GM10248 (cell line): Measurements from ENCODE around the gene RAB44.
A peak's percentile ranks its signal among the peaks of the same experiment; 100 is the strongest.
"Not testable (repeated sequence)": the region's sequence is repeated elsewhere in the genome, so short reads cannot be mapped to it uniquely, and the experiment has no call there.

ENCODE experiments used
- CTCF ChIA-PET: fragments of 300-600 bp; sonication (Branson Sonifier 250); formaldehyde crosslinking; extraction: SDS; loops from one replicate; lab custom pipeline; 2021; ENCODE audit warnings: antibody characterized with exemption; lab: Yijun Ruan, JAX
- POLR2A ChIA-PET: fragments of 350-650 bp; sonication (Branson Sonifier 250); formaldehyde crosslinking; extraction: SDS; loops from one replicate; lab custom pipeline; 2020; ENCODE audit warnings: antibody characterized with exemption; lab: Yijun Ruan, JAX
- DNase-seq: peaks from one replicate; pipeline ENCODE4 v3.0.0; 2012; ENCODE audit errors: extremely low spot score
- TF ChIP-seq, protein P1 (sequence below): IDR thresholded peaks from 2 replicates; pipeline ENCODE4 v1.5.1; 2012; ENCODE audit warnings: mild to moderate bottlenecking, low read depth; ENCODE audit errors: extremely low read depth, missing control alignments, control extremely low read depth

RAB44 gene, protein sequence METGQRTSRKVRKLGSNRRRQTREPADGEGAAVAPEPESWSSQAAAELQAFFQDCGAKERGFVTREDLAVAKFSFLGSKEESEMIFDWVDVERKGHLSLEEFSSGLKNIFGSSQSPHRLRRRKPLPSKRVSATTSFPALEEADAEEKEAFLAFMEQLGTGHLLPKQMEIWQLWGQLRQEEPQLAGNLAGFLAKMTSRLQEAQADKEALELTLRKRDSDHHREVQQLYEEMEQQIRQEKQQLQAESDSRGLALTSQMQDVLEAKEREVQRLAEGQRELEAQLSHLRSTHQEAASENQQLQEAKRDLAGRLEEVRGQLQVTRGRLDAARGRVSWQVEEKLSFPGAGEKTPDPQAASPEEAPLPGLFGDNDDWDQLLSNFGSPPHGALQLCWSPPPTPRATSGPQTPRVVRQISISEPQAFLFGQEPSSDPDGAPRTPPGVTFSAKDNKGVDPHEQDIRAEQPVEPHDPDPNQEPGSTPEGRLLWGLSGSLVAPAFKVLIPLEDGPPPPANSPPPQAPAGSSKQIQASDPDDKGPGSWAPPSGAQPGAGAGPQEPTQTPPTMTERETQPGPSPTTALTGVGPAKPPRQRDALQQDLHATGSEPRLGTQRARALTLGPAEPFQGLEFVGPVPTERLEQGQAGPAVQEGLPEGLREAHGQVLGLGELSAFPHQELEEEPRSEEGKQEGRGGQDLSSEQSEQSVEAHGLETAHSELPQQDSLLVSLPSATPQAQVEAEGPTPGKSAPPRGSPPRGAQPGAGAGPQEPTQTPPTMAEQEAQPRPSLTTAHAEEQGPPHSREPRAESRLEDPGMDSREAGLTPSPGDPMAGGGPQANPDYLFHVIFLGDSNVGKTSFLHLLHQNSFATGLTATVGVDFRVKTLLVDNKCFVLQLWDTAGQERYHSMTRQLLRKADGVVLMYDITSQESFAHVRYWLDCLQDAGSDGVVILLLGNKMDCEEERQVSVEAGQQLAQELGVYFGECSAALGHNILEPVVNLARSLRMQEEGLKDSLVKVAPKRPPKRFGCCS

DNA sequence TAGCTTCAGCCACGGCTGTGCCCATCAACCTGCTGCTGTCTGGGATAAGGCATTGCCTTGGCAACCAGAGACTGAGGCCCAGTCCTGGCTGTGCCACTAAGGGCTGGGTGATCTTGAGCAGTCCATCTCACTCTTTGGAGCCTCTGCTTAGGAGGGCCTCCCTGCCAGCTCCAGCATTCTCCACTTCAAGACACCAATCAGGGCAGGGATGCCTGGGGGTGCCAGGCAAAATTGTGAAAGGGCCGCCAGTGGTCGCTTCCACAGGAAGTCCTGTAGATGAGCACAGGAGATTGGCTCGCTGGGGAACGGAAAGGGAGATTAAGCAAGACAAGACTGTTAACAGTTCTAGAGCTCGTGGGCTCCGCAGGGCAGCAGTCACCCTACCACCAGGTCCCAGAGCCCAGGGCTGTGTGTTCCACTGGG, at the start of gene RAB44:
Gene RAB44, plus strand, starts transcription at position 346 of the 423 bp plus-strand sequence. CDS start 6,410 bp downstream, outside the sequence.
- DNase-seq, result no peak
- TF ChIP-seq, protein P1, sequence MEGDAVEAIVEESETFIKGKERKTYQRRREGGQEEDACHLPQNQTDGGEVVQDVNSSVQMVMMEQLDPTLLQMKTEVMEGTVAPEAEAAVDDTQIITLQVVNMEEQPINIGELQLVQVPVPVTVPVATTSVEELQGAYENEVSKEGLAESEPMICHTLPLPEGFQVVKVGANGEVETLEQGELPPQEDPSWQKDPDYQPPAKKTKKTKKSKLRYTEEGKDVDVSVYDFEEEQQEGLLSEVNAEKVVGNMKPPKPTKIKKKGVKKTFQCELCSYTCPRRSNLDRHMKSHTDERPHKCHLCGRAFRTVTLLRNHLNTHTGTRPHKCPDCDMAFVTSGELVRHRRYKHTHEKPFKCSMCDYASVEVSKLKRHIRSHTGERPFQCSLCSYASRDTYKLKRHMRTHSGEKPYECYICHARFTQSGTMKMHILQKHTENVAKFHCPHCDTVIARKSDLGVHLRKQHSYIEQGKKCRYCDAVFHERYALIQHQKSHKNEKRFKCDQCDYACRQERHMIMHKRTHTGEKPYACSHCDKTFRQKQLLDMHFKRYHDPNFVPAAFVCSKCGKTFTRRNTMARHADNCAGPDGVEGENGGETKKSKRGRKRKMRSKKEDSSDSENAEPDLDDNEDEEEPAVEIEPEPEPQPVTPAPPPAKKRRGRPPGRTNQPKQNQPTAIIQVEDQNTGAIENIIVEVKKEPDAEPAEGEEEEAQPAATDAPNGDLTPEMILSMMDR, result no peak
- CTCF ChIA-PET, result interaction anchor here (0.9 to 1.2 kb wide), 3 partner anchors 27 to 82 kb away, joined by 3 to 5 read pairs (median 5); no protein-coding TSS in a partner anchor
- POLR2A ChIA-PET, result interaction anchor here (0.6 kb wide), 1 partner anchor 91 kb away, joined by 3 read pairs; no protein-coding TSS in a partner anchor

DNA sequence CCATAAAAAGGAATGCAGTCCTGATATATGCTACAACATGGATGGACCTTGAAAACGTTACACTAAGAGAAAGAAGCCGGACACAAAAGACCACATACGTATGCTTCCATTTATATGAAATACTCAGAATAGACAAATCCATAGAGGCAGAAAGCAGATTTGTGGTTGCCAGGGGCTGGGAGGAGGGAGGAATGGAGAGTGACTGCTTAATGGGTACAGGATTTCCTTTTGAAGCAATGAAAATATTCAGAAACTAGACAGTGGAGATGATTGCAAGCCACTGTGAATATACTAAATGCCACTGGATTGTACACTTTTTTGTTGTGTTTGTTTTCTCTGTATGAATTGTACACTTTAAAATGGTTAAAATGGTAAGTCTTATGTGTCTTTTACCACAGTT, 48.5 kb upstream of the RAB44 start:
- ChIA-PET CTCF (interaction anchor here (1.1 kb wide), 1 partner anchor 10 kb away, joined by 3 read pairs; no protein-coding TSS in a partner anchor), POLR2A (interaction anchor here (1.1 kb wide), 1 partner anchor 30 kb away, joined by 4 read pairs; no protein-coding TSS in a partner anchor)
- TF ChIP-seq, protein P1, result no peak
- no peak for DNase-seq

DNA sequence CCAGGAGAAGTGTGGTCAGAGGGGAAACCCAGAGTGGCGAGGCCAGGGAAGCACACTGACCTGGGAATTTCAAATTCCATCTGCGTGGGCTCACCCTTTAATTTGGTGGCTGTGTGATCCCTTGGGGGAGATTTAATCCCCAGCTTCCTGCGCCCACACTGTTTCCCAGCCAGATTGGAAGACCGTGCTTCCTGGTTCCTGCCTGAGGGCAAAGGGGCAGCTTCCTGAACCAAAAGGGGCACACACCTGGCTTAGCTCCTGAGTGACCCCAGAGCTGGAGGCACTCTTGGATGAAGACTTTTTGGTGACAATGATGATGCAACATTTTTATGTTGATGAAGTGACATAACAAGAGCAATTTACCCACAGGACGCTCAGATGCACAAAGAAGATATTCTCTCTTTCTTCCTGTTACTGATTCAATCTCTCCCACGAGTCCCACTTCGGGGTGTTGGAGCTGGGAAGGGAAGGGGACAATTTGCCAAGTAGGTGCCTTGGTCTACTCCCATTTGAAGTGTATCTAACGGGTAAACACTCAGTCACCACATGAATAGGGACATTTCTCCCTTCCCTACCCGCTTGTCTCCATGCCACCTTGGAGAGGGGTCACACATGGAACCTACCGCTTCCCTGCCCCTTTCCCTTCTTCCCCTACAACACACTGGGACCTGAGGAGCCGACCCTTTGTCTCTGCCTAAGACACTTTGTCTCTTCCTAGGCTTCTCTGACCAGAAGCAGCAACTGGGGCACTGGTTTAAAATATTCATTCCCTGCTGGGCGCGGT, 47.7 kb upstream of the RAB44 start:
- ChIA-PET CTCF (interaction anchor here (1.1 to 2.4 kb wide), 5 partner anchors 10 to 18 kb away, joined by 3 to 8 read pairs (median 4); no protein-coding TSS in a partner anchor), POLR2A (interaction anchor here (1.1 kb wide), 1 partner anchor 30 kb away, joined by 4 read pairs; no protein-coding TSS in a partner anchor)
- no peak for DNase-seq
- TF ChIP-seq, protein P1, result no peak

DNA sequence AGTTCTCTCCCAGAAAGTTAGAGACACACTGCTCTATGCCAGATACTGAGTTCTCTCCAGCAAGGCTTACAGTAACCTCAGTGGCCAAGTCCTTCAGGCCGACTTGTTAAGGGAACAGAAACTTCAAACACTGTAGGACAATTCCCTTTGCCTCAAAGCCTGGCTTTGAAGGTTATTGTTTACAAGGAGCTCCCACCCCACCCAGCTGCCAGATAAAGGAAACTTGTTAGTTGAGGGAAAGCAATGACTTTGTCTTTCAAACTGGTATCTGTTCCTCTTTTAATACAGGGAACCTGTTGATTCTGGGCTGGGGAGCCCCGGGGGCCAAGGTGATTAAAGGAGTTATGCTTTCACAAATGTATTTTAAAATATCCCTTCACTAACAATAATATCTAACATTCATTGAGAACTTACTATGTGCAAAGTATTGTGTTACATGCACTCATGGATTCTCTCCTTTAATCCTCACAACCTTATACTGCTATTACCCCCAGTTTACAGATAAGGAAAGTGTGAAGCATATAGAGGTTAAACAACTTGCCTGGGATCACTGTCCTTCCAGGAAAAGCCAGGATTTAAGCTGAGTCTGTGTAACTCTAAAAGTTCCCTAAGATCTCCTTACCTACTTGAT, 46.7 kb upstream of the RAB44 start:
- CTCF ChIA-PET, result interaction anchor here (0.7 to 2.4 kb wide), 10 partner anchors 9 to 108 kb away, joined by 3 to 8 read pairs (median 4); no protein-coding TSS in a partner anchor
- POLR2A ChIA-PET, result interaction anchor here (1.2 kb wide), 1 partner anchor 41 kb away, joined by 5 read pairs; no protein-coding TSS in a partner anchor
- TF ChIP-seq, protein P1, result peak; percentile 22

DNA sequence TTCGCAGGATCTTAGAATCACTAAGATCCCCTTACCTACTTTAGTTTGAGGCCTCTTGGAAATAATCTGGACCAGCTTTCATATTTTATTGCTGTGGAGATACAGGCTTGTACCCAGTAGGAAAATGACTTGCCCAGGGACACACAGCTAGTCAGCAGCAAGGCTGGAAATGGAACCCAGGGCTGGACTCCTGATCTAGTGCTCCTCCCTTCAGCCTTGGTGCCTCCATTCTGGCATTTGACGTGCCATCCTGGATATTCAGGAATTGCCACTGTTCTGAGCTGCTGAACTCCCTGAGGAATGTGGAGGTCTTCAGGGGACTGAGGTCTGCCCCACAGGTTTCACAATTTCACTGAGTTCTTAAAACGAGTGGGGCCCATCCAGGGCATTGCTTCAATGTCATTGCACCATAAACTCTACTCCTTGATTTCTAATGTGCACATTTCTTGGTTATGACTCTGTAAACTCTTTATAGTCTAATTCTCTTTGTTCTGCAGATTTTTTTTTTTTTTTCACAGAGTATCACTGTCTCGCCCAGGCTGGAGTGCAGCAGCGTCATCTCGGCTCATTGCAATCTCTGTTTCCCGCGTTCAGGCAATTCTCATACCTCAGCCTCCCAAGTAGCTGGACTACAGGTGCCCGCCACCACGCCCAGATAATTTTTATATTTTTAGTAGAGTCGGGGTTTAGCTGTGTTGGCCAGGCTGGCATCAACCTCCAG, 45.8 kb upstream of the RAB44 start:
- no peak for DNase-seq
- POLR2A ChIA-PET, result interaction anchor here (0.7 to 1.2 kb wide), 2 partner anchors 42 to 46 kb away, joined by 4 to 5 read pairs; no protein-coding TSS in a partner anchor
- CTCF ChIA-PET, result interaction anchor here (0.8 to 2.4 kb wide), 10 partner anchors 8 to 107 kb away, joined by 3 to 8 read pairs (median 5); no protein-coding TSS in a partner anchor
- TF ChIP-seq, protein P1, result no peak

More for the DNA sequence above, 46.7 kb upstream of the RAB44 start:
- peak; percentile 70 for DNase-seq

DNA sequence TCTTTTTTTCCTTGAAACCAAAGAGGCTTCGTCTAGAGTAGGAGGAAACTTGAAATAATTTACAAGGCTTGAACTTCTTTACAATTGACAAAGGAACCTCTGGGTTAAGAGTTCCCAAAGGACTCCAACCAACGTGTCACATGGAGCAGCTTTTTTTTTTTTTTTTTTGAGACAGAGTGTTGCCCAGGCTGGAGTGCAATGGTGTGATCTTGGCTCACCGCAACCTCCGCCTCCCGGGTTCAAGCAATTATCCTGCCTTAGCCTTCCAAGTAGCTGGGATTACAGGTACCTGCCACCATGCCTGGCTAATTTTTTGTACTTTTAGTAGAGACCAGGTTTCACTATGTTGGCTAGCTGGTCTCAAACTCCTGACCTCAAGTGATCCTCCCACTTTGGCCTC, 43.2 kb upstream of the RAB44 start:
- DNase-seq, POLR2A ChIA-PET: not testable (repeated sequence)
- CTCF ChIA-PET, result interaction anchor here (1.1 to 1.8 kb wide), 3 partner anchors 12 to 105 kb away, joined by 3 to 6 read pairs (median 3); no protein-coding TSS in a partner anchor
